Progenitor cell of endocrine pancreas (in vitro differentiated cells): Measurements from ENCODE around the gene CFAP119. TPM values are rescaled to one million over a fixed set of nuclear protein-coding genes. Genes with fewer than 3 reads are reported as not detected.

Experiments used
- DNase-seq: peaks from one replicate; pipeline ENCODE4 v3.0.0; 2021; ENCODE audit warnings: low spot score; ENCODE audit not compliant: unreplicated experiment
- H3K27ac Mint-ChIP-seq: 2 replicates; pipeline ENCODE4 v1.8.0; 2021; ENCODE audit warnings: mild to moderate bottlenecking, moderate library complexity, mixed read lengths
- H3K27me3 Mint-ChIP-seq: 2 replicates; pipeline ENCODE4 v1.8.0; 2021; ENCODE audit warnings: mixed read lengths
- H3K36me3 Mint-ChIP-seq: 2 replicates; pipeline ENCODE4 v1.8.0; 2022; ENCODE audit warnings: mixed read lengths; ENCODE audit not compliant: insufficient read depth
- H3K4me1 Mint-ChIP-seq: 2 replicates; pipeline ENCODE4 v1.8.0; 2021; ENCODE audit warnings: low read depth, mixed read lengths
- H3K4me3 Mint-ChIP-seq: 2 replicates; pipeline ENCODE4 v1.8.0; 2021; ENCODE audit warnings: low read depth, mild to moderate bottlenecking, moderate library complexity, mixed read lengths
- H3K9me3 Mint-ChIP-seq: 2 replicates; pipeline ENCODE4 v1.8.0; 2021; ENCODE audit warnings: low read depth, mixed read lengths
- CTCF ChIP-seq: fragments of 200-600 bp; sonication (generic); IDR thresholded peaks from one replicate; pipeline ENCODE4 v1.5.0; 2021; ENCODE audit warnings: antibody characterized with exemption, mild to moderate bottlenecking; ENCODE audit not compliant: unreplicated experiment
- total RNA-seq: library from RNA; stranded (reverse); gene quantifications from 2 replicates; pipeline ENCODE4 v1.2.1, GENCODE V29; 2021

CFAP119 gene
- total RNA-seq, 1 donor from 2014 or later, result 19.3 TPM

GRCh38 chr16:30725418-30725792 is 36.5 kb downstream of the CFAP119 start:
- Mint-ChIP-seq H3K36me3 (peaks cover 50% of the 10 kb centered on the region), H3K27ac (no peak overlapping the region), H3K27me3 (no peaks in the 10 kb centered on the region), H3K4me1 (peaks cover 1% of the 10 kb centered on the region), H3K9me3 (no peaks in the 10 kb centered on the region), H3K4me3 (no peak overlapping the region)
- no peak for TF ChIP-seq CTCF
- no peak for DNase-seq

GRCh38 chr16:30724641-30725417 is 37.0 kb downstream of the CFAP119 start:
- Mint-ChIP-seq H3K4me3 (no peak overlapping the region), H3K27me3 (no peaks in the 10 kb centered on the region), H3K4me1 (peaks cover 1% of the 10 kb centered on the region), H3K9me3 (no peaks in the 10 kb centered on the region), H3K36me3 (peaks cover 46% of the 10 kb centered on the region), H3K27ac (no peak overlapping the region)
- TF ChIP-seq CTCF, result no peak
- DNase-seq, result no peak

- no peaks in the 10 kb centered on the region for H3K27me3 Mint-ChIP-seq
- no peak for TF ChIP-seq CTCF
- no peak for DNase-seq
- H3K36me3 Mint-ChIP-seq, result peaks cover 43% of the 10 kb centered on the region
- H3K4me3 Mint-ChIP-seq, result no peak overlapping the region
- no peaks in the 10 kb centered on the region for H3K9me3 Mint-ChIP-seq
- peak overlapping the region; percentile 15 for H3K27ac Mint-ChIP-seq
- H3K4me1 Mint-ChIP-seq, result peaks cover 1% of the 10 kb centered on the region
These were observed 38.0 kb downstream of the CFAP119 start for GRCh38 chr16:30723725-30724355.

- no peaks in the 10 kb centered on the region for H3K27me3 Mint-ChIP-seq
- DNase-seq, result no peak
- no peaks in the 10 kb centered on the region for H3K9me3 Mint-ChIP-seq
- peaks cover 1% of the 10 kb centered on the region for H3K4me1 Mint-ChIP-seq
- H3K36me3 Mint-ChIP-seq, result peaks cover 37% of the 10 kb centered on the region
- no peak overlapping the region for H3K4me3 Mint-ChIP-seq
- TF ChIP-seq CTCF, result no peak
- peak overlapping the region; percentile 73 for H3K27ac Mint-ChIP-seq
These were observed 38.9 kb downstream of the CFAP119 start for GRCh38 chr16:30722916-30723315.

- H3K27ac Mint-ChIP-seq, result peak overlapping the region; percentile 73
- no peak for DNase-seq
- H3K4me3 Mint-ChIP-seq, result no peak overlapping the region
- H3K4me1 Mint-ChIP-seq, result peaks cover 1% of the 10 kb centered on the region
- no peak for TF ChIP-seq CTCF
- peaks cover 37% of the 10 kb centered on the region for H3K36me3 Mint-ChIP-seq
- no peaks in the 10 kb centered on the region for H3K9me3 Mint-ChIP-seq
- H3K27me3 Mint-ChIP-seq, result no peaks in the 10 kb centered on the region
These were observed 39.4 kb downstream of the CFAP119 start for GRCh38 chr16:30722443-30722842.
